Fibroblast of skin of left quadriceps (primary cell): Measurements from ENCODE around the gene SV2B.

Experiments
- DNase-seq, 2 experiments: peaks; one replicate each; pipeline ENCODE4 v3.0.0-alpha.2; 2013; ENCODE audit warnings: low read depth in 2 of 2

The SV2B gene

DNA sequence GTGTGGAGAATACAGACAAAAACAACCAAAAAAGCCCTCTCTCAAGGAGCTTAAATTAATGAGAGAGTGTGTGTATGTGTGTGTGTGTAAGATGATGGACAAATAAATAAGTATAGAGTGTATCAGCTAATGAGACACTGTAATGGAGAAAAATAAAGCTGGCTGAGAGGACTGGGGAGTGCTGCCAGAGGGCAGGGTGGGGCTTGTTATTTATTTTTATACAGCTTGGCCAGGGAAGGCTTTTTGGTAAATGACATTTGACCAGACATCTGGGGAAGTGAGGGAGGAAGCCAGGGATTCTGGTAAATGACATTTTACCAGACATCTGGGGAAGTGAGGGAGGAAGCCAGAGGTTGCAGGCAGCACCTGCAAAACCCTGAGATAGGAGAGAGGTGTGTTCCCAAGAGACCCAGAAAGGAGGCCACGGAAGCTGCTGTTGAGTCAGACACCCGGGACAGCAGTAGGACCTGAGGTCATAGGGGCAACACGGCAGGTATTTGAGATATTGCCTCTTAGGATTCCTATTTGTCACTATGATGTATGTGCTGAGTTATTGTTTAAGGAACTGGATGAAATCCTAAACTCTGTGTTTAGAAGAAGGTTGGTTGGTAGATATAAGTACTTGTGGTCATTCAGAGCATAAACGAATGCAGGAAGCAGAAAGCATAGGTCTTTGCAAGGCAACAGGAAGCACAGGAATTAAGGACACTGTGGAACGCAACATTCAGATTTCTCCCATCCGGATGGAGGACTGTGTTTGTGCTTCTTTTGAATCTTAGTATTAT lies 2.7 kb downstream of the SV2B start:
- DNase-seq, result no peak

DNA sequence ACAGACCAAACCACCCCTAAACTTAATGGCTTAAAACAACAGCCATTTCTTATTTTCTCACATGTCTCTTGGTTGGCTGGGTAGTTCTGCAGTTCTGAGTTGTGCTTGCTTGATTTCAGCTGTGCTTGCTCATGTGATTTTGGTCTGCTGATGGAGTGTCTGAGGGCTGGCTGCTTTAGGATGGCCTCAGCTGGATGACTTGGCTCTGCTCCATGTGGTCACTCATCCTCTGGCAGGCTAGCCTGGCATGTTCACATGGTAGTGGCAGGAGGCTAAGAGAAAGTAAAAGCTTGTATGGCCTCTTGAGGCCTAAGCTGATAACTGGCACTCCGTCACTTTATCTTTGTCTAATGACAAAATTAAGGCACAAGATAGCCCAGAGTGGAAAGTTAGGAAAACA lies 4.1 kb downstream of the SV2B start:
- no peak for DNase-seq

DNA sequence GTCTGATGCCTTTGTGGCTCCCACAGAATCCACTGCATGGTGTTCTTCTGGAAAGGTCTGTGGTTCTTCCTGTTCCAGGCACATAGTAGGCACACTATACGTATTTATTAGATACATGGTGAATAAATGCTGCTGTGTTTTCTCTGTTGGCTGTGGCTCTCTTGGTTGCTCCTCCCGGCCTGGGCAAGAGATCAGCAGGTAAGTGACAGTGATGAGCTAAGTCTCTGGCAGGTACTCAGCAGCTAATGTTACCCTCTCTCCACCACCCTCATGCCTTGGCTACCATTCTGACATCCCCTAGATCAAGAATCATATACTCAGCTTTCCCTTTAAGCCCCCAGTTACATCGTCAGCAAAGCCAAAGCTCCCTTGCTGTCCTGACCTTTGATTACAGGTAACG lies 8.4 kb downstream of the SV2B start:
- no peak for DNase-seq

DNA sequence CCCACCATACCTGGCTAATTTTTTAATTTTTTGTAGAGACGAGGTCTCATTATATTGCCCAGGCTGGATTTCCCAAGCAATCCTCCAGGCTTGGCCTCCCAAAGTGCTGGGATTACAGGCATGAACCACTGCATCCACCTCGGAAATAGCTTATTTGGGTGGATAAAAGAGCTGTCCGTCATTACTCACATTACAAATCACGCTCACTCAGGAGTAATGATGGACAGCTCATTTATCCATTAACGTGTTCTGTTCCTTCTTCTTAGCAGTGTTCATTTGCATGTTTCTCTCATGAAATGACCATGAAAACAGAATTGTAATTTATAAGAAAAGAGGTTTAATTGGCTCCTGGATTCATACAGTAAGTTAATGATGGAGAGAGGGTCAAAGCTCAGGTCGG lies 9.8 kb downstream of the SV2B start:
- no peak for DNase-seq

DNA sequence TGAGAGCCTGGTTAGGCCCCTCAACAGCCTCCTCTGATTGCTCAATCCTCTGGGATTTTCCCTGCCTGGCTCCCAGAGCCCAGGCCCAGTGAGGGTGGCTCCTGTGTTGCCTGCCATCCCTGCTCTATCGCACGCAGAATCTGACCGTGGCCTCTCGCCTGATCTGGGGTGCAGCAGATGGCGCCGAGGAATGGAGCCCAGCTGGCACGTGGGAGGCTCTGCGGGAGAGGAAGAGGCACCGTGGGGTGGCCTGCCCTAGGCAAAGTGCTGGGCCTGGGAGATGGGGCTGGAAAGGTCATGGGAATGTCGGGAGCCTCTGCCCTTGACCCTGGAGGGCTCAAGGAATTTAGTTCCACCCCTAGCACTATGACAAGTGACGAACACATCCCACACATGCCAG lies 10.3 kb downstream of the SV2B start:
- no peak for DNase-seq

DNA sequence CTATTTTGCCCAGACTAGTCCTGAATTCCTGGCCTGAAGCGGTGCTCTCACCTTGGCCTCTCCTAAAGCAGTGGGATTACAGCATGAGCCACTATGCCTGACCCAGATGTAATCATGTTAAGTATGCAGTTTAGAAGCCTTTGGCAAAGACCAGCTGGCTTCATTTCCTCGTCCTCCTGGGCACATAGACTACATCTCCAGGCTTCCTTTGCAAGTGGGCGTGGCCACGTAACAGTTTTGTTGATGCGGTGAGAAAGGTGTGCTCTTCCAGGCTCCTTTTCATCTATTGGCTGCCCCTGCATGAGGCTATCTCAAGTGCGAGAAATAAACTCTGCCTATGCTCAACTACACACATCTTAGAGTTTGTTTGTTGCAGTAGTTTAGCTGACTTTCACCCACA lies 13.0 kb downstream of the SV2B start:
- DNase-seq, result no peak

DNA sequence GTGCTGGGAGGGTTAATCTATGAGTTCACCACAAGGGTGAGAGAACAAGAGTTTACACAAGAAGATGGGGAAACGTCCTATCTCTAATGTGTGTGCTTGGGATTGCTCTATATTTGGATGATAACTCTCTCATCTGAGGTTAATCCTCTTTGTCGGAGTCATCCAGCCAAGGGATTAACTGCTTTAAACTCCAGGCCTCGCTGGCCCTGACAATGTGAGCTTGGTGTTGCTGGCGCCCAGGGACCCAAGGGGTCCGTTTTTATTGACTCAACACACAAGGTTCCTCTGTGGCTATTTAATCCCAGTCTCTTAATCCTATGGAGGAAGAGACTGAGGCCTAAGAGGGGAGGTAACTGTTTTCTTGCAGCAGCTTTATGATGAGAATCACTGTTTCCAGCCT lies 14.2 kb downstream of the SV2B start:
- DNase-seq, result no peak

DNA sequence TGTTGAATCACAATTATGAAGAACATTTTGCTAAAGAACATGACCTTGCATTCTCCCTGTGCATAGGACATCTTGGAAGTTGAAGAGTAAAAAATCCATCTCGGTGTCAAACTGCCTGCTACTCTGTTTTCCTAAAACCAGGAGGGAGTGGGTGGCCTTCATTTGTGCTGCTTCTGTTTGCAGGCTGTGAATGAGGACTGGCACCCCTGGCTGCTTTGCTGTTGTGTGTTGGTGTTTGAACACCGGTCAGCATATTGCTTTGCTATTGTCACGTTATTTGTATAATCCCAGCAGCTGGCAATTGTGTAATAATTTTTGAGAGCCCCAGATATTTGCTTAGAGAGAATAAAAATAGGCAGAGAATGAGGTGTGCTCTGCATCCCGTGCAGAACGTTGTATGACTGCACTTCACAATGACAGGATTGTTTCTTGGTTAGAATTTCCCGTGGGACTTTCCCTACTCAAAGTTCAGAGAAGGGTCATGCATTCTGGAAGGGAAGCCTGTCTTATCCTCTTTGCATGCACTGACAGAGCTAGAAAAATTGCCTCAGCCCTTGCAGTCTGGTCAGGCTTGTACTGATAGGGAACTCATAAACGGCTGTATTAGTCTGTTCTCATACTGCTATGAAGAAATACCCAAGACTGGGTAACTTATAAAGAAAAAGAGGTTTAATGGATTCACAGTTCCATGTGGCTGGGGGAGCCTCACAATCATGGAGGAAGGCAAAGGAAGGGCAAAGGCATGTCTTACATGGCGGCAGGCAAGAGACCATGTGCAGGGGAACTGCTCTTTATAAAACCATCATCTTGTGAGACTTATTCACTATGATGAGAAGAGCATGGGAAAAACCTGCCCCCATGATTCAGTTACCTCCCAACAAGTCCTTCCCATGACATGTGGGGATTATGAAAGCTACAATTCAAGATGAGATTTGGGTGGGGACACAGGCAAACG lies 16.3 kb downstream of the SV2B start:
- DNase-seq, result no peak

DNA sequence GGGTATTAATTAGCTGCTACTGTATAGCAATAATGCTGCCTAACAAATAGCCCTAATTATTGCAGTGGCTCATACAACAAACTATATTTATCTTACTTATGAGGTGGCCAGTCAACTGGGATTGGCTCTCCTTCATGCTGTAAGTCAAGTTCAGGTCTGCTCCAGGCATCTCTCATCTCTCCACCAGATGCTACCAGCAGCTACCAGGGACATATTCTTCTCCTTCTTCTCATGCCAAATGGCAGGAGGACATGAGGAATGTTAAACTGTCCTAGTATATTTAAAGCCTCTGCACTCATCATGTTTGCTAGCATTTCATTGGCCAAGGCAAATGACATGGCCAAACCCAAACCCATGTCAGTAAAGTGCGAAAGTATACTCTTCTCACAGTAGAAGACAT lies 17.3 kb downstream of the SV2B start:
- DNase-seq, result no peak

DNA sequence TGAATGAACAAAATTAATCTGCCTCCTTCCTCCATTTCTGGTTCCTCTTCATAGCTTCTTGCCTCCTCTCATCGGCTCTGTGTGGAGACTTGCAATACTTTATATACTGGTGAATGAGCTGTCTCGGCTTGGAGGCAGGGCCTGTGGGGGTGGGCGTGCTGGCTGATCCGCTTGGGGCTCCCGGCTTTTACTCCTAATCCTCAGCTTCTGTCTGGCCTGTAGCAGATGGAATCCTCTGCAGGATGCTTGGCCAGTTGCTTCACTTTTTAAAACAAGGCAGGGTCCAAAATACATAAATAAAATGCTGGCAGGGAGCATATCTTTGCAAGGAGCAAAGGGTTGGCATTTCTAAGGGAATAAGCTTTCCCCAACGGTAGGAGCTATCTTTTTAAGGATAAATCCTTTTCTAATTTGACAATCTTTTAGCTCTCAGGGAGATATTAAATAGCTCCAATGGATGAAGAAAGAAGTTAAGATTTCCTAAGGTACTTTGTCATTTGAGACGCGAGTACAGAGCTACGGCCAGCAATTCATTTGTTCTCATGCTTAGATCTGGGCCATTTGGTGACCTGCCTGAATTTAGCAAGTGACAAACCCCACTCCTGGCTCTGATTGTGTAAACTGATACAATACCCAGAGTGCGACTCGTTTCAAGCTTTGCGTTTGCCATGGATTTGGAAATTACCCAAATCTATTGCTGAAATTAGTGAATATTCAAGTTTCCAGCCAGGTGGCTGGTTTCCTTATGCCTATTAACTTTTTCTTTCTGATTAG lies 18.9 kb downstream of the SV2B start:
- no peak for DNase-seq

DNA sequence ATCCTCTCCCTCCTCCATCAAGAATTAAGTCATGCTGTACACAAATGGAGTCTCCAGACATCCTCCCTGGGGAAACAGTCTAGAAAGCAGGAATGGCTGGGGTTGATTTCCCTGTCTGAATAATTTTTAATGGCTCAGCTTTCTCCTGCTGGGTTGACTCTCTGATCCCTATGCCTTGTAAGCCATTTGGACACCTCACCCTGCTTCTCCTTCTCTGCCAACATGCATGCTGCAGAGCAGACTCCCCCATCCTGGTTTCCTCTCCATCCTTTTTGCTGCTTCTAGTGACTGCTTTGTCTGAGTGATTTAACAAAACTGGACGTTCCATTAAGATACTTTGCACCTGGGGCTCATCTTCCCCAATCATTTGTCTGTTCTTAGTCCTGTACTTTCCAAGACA lies 22.2 kb downstream of the SV2B start:
- DNase-seq, result no peak

DNA sequence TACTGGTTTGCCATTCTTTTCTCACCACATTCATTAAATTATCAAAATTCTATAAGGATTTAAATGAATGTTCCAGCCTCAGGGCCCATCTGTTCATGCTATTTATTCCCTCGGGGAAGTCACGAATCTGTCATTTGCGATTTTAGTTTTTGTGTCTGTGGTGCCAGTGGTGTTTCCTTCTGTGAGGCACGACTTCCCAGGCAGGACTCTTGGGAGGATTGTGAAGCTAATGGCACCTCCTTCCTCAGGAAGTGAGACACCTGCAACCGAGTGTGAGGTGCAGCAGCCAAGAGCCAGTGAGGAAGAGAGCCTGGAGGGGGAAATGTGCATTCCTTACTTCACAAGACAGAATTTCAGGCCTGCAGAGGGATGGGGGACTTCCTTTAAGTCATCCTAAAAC lies 24.1 kb downstream of the SV2B start:
- DNase-seq, result no peak

DNA sequence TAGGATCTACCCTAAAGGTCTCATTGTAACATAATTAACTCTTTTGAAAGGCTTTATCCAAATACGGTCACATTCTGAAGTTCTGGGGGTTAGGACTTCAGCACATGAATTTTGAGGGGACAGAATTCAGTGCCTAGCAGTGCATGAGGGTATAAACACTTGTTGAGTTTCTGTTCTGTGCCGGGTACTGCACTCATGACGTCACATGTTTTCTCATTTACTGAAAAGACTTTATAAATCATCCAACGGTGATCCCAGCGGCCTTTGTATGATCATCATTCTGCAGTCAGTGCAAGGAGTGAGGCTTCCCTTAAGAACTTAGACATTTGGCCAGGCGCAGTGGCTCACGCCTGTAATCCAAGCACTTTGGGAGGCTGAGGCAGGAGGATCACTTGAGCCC lies 25.1 kb downstream of the SV2B start:
- DNase-seq, result no peak

DNA sequence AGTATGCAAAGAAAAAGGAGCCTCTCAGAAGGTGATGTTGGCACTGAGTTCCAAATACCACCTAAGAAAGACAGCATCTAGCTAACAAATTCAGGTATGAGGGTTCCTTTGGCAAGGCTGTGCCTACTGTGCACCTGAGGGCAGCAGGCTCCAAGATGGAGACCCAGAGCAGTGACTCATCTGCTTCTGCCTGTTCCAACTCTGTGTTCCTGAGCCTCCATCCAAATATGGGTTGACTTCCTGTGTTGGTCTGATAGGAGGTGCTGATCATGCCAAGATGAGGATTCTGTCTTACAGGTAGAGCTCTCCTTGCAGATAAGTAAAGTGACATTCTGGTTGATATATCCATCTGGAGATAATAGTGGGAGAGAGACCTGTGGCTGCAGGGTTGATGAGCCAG lies 26.0 kb downstream of the SV2B start:
- DNase-seq, result no peak

DNA sequence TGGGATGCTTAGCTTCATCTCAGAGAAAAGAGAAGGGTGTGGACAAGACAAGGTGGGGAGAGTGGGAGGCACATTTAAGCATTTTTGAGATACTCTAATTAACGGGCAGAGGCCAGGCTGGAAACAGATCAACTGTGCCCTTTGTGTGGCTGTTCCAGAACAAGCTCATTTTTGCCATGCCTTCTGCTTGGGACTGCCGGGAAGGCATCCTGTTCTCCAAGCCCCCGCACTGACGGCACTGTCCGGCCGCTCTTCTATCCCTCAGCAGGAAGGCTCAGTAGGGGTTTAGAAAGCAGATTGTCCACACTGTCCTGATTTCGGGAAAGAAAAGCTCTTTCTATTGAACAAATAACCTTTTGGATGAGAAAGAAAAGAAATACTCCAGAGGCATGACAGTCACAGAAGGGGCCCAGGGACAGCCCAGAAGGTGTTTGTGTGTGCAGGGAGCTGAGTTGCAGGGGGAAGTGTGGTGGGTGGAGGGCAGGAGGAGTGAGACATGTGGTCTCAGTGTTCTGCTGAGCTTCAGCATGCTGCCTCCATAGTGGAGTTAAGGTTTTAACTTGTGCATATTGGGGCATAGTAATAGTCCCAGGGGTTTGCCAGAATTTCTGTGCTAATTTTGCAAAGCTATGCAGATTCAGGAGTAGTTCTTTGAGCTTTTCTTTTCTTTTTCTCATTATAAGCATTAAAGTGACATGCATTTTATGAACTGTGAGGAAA lies 27.3 kb downstream of the SV2B start:
- DNase-seq, result no peak

DNA sequence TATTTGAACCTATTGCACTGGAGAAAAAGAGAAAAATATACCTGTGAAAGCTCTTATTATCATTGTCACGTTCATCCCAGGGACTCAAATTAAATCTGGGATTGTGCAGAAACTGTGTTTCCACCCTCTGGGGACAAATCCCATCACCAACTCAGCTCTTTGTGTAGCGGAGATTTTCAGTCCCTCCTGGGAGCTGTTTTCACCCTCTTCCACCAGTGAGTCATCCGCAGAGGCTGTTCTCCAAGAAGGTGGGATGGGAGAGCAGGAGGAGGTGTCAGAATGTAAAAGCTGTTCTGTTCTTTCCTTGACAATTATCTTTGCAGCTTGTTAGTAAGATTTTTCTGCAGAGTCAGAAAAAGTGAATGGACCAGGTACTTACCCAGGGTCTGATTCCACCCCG lies 28.0 kb downstream of the SV2B start:
- no peak for DNase-seq

DNA sequence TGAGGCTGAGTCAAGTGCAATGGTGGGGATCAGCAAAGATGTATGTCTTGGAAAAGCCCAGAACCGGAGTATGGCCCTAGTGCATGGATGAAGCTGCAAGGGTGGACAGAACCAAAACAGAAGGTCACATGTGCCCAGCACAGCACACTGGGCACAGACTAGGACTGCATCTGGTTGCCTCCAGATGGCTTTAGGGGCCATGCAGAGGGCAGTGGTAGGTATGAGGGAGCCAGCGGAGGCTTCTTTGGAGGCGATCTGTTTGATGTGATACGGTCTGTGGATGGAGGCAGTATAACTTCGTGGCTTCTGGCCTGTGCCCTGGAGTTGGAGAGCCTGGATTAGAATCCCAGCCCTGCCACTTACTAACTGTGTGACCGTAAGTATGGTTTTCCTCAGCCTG lies 29.4 kb downstream of the SV2B start:
- DNase-seq, result no peak

DNA sequence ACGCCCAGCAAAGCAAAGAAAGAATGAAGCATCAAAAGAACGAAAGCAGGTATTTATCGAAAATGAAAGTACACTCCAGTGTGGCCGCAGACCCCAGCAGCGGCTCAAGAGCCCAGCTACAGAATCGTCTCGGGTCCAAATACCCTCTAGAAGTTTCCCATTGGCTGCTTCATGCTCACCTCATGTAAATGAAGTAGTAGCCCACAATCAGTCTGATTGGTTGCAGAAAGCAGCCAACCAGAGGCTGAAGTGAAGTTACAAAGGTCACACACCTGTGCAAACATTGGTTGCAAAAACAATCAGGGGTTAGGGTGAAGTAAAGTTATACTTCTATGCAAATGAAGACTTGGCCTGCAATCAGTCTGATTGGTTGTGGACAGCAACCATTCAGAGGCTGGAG lies 32.0 kb downstream of the SV2B start:
- no peak for DNase-seq

DNA sequence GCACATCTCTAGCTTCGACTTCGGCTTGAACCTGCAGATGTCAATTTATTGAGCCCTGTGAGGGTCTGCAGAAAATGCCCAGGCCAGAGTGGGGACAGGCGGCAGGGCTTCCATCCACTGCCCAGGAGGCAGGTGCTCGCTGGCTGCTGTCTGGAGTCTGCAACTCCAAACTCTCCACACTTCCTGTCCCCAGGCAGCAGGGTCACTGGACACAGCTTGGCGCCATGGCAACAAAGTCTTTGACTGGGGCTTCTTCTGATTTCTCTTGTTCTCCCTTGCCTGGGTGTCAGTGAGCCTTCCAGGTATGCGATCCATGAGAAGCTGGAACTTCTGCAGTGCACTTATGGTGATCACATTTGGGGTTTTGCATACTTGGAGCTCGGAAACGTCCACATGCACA lies 33.5 kb downstream of the SV2B start:
- DNase-seq, result no peak

DNA sequence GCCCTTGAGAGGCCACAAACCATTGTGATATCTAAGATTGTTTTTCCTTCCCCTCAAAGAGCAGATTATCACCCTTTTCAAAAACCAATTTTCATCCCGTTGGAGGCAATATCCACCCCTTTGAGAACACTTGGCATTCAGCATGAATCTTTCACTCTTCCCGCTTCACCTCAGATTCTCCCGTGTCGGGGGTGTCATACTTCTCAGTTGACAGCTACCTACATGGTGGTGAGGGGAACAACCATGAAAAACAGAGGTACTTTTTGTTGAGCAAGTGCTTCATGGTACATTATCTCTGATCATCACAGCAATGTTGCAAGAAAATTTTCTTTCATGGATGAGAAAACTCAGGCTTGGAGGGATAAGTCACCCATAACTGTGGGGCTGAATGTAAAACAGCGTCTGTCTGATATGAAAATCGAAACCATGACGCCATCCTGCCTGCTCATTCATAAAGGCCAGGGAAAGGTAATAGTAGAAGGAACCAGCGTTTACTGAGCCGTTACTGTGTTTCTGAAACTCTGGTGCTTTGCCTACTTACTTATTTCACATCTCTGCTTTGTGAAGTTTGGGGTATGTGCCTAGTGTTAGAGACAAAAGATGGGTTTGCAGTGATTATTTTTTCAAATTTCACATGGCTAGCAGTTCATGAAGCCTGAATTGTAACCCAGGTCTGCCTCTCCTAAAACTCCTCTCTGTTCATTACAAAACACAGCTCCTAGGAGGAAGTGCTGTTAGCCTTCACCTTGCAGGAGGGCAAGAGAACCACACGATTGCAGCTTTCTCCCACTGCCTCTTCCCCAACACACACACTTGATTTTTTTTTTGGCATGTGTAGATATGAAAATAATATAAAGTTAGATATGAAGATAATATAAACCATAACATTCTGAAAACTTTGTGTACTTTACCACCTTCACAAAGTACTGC lies 35.4 kb downstream of the SV2B start:
- DNase-seq, result no peak
